ENCODE results near the gene PPCS. TPM values are rescaled to one million over a fixed set of nuclear protein-coding genes. Genes with fewer than 3 reads are reported as not detected.

The PPCS gene
- total RNA-seq: 27.7 TPM

DNA sequence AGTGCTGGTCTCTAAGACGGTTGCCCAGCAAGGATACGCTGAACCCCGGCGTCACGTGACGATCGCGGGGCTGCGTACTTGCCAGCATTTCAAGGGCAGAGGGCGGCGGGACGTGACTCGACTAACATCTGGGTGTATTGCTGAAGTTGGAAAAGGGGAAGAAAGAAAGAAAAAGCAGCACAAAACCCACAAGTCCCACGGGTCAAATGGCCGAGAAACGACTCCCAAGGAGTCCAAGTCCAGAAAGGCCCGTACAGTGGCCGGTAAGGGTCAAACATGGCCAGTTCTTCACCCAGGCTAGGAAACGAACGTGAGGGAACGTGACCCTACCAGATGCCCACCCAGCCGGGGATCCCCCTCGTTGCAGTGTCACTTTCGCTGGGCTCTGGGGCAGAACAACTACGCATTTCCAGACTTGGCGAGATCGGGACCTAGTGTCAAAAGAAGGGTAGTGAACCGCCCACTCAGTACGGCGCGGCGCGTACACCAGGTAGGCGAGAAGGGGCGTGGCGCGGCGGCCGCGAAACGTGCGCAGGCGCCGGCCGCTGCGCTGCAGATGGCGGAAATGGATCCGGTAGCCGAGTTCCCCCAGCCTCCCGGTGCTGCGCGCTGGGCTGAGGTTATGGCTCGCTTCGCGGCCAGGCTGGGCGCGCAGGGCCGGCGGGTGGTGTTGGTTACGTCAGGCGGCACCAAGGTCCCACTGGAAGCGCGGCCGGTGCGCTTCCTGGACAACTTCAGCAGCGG, at the start of gene PPCS, which contains the start of gene ZMYND12:
Gene PPCS, plus strand, starts transcription at position 534 of the 744 bp plus-strand sequence. Its CDS starts 23 bp downstream, at position 557.
Gene ZMYND12, minus strand, starts transcription at position 13 of the 744 bp plus-strand sequence. CDS start 25 bp downstream, outside the sequence.

DNA sequence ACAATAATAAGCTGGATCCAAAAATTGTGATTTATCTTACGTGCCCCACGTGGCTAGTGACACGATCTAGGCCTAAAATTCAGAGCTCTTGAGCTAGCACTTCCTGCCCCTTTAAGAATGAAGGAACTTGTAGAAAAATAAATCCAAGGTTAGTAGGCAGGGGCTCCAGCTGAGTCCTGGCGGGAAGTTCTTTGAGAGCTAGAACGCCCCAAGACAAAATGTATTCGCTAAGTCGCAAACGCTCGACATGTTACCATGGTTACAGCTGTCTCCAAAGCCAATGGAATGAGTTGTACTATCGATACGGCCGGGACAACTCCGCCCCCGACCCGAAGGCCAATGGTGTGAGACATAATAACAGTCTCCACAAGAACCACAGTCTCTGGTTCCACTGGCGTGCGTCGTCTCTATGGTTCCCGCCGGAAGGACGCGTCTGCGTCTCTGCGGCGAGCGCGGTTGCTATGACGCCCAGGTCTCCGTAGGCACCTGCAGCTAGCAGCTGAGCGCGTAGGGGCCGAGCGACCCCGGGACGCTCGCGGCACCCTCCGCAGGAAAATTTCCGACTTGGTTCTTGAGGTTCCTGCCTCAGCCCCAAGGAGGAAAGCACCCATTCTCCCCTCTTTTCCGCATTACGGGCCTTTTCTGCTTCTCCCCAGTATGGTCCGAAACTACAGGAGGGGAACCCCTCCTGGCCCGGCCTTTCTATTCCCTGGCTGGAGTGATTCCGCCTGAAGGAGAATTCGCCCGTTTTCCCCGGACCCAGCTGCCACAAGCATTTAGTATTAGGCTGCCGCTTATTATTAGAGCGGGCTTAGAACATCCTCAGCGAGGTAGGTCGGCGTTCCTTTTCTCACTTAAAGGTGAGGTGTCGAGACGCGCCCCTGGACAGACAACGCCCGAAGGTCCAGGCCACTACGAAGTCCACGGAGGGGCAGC, 6.8 kb downstream of the PPCS start, which contains the start of gene CCDC30:
Gene CCDC30, plus strand, starts transcription at position 459 of the 936 bp plus-strand sequence. CDS start 17,266 bp downstream, outside the sequence.

Small RNA genes lying within 50 kb of the gene (small RNA-seq; reads per million reads assigned to genes)
- not detected for gene TMSB4XP1 (ENCODE audit: low replicate concordance)

Other genes with a start within 250 kb of the PPCS start
- 42.3 TPM for gene FOXJ3, start 121.3 kb upstream of the PPCS start, total RNA-seq
- gene RIMKLA, start 75.8 kb upstream of the PPCS start, total RNA-seq: 0.35 TPM
- gene ZMYND12, start 521 bp upstream of the PPCS start, total RNA-seq: 3.5 TPM
- gene CCDC30, start 6.7 kb downstream of the PPCS start, total RNA-seq: 16.0 TPM
- gene PPIH, start 201.9 kb downstream of the PPCS start, total RNA-seq: 25.9 TPM
- gene YBX1, start 225.9 kb downstream of the PPCS start, total RNA-seq: 289 TPM

All from metanephros (tissue), 2 donors.